Measurements from ENCODE around the gene CYTH3. TPM values are rescaled to one million over a fixed set of nuclear protein-coding genes. Genes with fewer than 3 reads are reported as not detected.
"Not testable (repeated sequence)": the region's sequence is repeated elsewhere in the genome, so short reads cannot be mapped to it uniquely, and the experiment has no call there.

The CYTH3 gene
- total RNA-seq, 1 donor from 2014 or later = 20.1 TPM

- H3K4me3 Mint-ChIP-seq (ENCODE audit: unreplicated experiment) = no peak overlapping the region
- peaks cover 3% of the 10 kb centered on the region for H3K27me3 Mint-ChIP-seq (ENCODE audit: unreplicated experiment)
- H3K4me1 Mint-ChIP-seq (ENCODE audit: low read depth, unreplicated experiment) = peaks cover 6% of the 10 kb centered on the region
- TF ChIP-seq, protein P1, sequence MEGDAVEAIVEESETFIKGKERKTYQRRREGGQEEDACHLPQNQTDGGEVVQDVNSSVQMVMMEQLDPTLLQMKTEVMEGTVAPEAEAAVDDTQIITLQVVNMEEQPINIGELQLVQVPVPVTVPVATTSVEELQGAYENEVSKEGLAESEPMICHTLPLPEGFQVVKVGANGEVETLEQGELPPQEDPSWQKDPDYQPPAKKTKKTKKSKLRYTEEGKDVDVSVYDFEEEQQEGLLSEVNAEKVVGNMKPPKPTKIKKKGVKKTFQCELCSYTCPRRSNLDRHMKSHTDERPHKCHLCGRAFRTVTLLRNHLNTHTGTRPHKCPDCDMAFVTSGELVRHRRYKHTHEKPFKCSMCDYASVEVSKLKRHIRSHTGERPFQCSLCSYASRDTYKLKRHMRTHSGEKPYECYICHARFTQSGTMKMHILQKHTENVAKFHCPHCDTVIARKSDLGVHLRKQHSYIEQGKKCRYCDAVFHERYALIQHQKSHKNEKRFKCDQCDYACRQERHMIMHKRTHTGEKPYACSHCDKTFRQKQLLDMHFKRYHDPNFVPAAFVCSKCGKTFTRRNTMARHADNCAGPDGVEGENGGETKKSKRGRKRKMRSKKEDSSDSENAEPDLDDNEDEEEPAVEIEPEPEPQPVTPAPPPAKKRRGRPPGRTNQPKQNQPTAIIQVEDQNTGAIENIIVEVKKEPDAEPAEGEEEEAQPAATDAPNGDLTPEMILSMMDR (IDR thresholded peaks at IDR 0.05; ENCODE audit: partially characterized antibody, unreplicated experiment) = no peak
- H3K27ac Mint-ChIP-seq (ENCODE audit: unreplicated experiment) = no peak overlapping the region
- peaks cover 3% of the 10 kb centered on the region for H3K9me3 Mint-ChIP-seq (ENCODE audit: unreplicated experiment)
- no peaks in the 10 kb centered on the region for H3K36me3 Mint-ChIP-seq (ENCODE audit: unreplicated experiment)
- DNase-seq = no peak
Observed at GRCh38 chr7:6299774-6300173, 27.4 kb upstream of the CYTH3 start.

DNA sequence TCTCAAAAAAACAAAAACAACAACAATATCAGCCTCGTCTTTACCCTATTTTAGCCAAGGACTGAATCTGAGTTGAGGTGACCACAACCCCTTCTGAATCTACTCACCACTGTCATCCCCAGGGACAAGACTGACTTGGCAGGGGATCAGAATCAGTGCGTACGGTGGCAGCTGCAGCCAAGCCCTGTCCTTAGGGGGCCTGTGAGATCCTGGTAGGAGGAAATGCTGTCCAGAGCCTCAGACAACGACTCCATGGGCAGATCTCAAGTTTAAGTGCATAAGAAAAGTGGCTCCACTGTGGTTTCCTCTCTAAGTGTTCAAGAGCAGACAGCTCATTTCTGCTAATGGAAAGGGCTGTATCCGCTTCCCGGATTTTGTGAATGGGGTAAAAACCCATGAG lies 22.4 kb upstream of the CYTH3 start:
- Mint-ChIP-seq H3K9me3 (ENCODE audit: unreplicated experiment) (peaks cover 3% of the 10 kb centered on the region), H3K4me1 (ENCODE audit: low read depth, unreplicated experiment) (peaks cover 4% of the 10 kb centered on the region), H3K36me3 (ENCODE audit: unreplicated experiment) (no peaks in the 10 kb centered on the region), H3K4me3 (ENCODE audit: unreplicated experiment) (no peak overlapping the region), H3K27ac (ENCODE audit: unreplicated experiment) (no peak overlapping the region), H3K27me3 (ENCODE audit: unreplicated experiment) (peaks cover 3% of the 10 kb centered on the region)
- DNase-seq = peak; percentile 28
- TF ChIP-seq, protein P1 (IDR thresholded peaks at IDR 0.05; ENCODE audit: partially characterized antibody, unreplicated experiment) = no peak

DNA sequence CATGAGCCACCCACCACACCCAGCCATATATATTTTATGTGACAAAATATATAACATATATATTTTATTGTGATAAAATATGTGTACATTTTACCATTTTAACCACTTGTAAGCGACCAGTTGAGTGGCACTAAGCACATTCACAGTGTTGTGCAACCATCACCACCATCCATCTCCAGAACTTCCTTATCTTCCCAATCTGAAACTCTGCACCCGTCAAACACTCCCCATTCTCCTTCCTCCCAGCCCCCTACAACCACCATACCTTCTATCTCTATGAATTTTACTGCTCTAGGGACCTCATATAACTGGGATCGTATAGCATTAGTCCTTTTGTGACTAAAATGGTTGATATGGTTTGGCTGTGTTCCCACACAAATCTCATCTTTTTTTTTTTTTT lies 20.8 kb upstream of the CYTH3 start:
- DNase-seq = no peak
- H3K27ac Mint-ChIP-seq (ENCODE audit: unreplicated experiment) = no peak overlapping the region
- peaks cover 4% of the 10 kb centered on the region for H3K4me1 Mint-ChIP-seq (ENCODE audit: low read depth, unreplicated experiment)
- H3K27me3 Mint-ChIP-seq (ENCODE audit: unreplicated experiment) = peaks cover 3% of the 10 kb centered on the region
- H3K36me3 Mint-ChIP-seq (ENCODE audit: unreplicated experiment) = no peaks in the 10 kb centered on the region
- H3K4me3 Mint-ChIP-seq (ENCODE audit: unreplicated experiment) = no peak overlapping the region
- peaks cover 3% of the 10 kb centered on the region for H3K9me3 Mint-ChIP-seq (ENCODE audit: unreplicated experiment)
- TF ChIP-seq, protein P1 (IDR thresholded peaks at IDR 0.05; ENCODE audit: partially characterized antibody, unreplicated experiment) = no peak

DNA sequence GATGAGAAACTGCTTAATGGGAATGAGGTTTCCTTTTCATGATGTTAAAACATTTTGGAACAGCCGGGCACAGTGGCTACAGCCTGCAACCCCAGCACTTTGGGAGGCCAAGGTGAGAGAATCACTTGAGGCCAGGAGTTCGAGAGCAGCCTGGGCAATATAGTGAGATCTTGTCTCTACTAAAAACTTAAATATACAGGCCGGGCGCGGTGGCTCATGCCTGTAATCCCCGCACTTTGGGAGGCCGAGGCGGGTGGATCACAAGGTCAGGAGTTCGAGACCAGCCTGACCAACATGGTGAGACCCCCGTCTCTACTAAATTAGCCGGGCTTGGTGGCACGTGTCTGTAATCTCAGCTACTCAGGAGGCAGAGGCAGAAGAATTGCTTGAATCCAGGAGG lies 19.5 kb upstream of the CYTH3 start:
- H3K4me3 Mint-ChIP-seq (ENCODE audit: unreplicated experiment); H3K4me1 Mint-ChIP-seq (ENCODE audit: low read depth, unreplicated experiment); DNase-seq; H3K27me3 Mint-ChIP-seq (ENCODE audit: unreplicated experiment); H3K36me3 Mint-ChIP-seq (ENCODE audit: unreplicated experiment); H3K9me3 Mint-ChIP-seq (ENCODE audit: unreplicated experiment); H3K27ac Mint-ChIP-seq (ENCODE audit: unreplicated experiment): not testable (repeated sequence)

DNA sequence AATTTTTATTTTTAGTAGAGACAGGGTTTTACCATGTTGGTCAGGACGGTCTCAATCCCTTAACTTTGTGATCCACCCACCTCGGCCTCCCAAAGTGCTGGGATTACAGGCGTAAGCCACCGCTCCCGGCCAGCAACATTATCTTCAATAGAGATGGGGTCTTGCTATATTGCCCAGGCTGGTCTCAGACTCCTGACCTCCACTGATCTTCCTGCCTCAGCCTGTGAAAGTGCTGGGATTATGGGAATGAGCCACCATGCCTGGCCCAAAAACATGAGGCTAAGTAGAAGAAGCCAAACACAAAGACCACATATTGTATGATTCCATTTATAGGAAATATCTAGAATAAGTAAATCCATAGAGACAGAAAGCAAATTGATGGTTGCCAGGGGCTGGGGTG lies 19.1 kb upstream of the CYTH3 start:
- H3K9me3 Mint-ChIP-seq (ENCODE audit: unreplicated experiment) = no peaks in the 10 kb centered on the region
- H3K36me3 Mint-ChIP-seq (ENCODE audit: unreplicated experiment) = no peaks in the 10 kb centered on the region
- no peak for DNase-seq
- no peaks in the 10 kb centered on the region for H3K27me3 Mint-ChIP-seq (ENCODE audit: unreplicated experiment)
- no peak overlapping the region for H3K27ac Mint-ChIP-seq (ENCODE audit: unreplicated experiment)
- H3K4me3 Mint-ChIP-seq (ENCODE audit: unreplicated experiment) = no peak overlapping the region
- peaks cover 4% of the 10 kb centered on the region for H3K4me1 Mint-ChIP-seq (ENCODE audit: low read depth, unreplicated experiment)
- TF ChIP-seq, protein P1 (IDR thresholded peaks at IDR 0.05; ENCODE audit: partially characterized antibody, unreplicated experiment) = no peak

DNA sequence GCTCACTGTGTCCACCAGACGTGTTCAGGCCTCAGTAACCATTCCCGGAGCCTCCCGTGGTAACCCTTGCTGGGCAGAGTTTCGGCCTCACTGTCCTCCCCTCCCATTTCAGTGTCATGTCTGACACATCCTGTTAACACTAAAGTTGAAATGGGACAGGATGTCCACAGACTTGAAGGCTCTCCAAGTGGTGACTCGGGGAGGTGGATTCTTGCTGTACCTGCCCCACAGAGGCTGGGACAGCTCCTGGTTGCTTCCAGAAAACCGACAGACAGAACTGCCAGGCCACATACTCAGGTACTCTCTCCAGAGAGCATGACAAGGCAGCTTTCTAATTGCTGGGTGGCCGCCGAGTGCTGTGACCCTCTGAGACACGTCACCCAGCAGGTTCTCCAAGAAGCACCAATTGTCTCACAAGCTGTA lies 17.9 kb upstream of the CYTH3 start:
- no peak overlapping the region for H3K27ac Mint-ChIP-seq (ENCODE audit: unreplicated experiment)
- no peak overlapping the region for H3K4me3 Mint-ChIP-seq (ENCODE audit: unreplicated experiment)

More for the DNA sequence above, 17.9 kb upstream of the CYTH3 start:
- peaks cover 4% of the 10 kb centered on the region for H3K4me1 Mint-ChIP-seq (ENCODE audit: low read depth, unreplicated experiment)
- no peaks in the 10 kb centered on the region for H3K27me3 Mint-ChIP-seq (ENCODE audit: unreplicated experiment)
- TF ChIP-seq, protein P1 (IDR thresholded peaks at IDR 0.05; ENCODE audit: partially characterized antibody, unreplicated experiment) = no peak
- no peaks in the 10 kb centered on the region for H3K36me3 Mint-ChIP-seq (ENCODE audit: unreplicated experiment)
- no peaks in the 10 kb centered on the region for H3K9me3 Mint-ChIP-seq (ENCODE audit: unreplicated experiment)
- DNase-seq = no peak

Measured in glutamatergic neuron (in vitro differentiated cells).